ENCODE data around the gene CNTNAP2.

DNA sequence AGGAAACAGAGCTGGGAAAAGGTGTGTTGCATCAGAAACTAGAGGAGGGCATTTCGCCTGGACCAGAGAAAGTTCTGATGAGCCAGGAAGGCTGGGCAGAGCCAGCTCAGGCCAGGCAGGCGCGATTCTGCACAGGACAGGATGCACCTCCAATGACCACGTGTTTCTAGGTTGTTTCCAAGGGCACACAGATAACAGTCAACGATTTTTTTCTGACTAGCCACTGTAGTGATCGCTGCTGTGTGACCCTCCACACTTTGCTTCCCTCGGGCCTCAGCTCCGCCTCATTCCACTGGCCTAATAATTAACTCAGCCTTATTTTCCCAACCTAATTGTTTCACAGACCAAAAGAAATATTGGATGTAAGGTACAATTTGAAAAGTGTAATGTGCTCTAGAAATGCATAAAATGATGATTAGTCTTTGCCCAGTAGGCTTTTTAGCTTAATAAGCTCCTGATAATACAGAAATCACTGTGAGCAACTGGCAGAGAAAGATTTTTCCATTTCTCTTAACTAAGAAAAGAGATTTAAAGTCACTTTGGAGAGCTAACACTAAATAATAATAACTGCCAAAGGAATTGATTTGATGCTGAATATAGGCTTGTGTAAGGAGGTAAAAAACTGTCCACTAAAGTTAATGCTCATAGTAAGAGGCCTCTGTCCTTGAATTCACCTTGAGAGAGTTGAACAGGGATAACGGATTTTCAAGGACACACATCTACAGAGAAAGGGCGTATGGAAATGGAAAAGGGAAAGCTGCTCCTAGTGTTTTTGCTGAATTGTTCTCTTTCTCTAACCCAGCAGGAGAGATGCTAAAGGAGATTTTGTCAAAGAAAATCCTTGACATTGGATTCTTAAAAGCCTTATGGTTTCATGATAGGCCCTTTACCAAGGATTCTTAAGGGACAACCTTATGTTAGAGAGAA lies 2183.0 kb downstream of the CNTNAP2 start:
- TF ChIP-seq POLR2A (IDR thresholded peaks at IDR 0.05): no peak
- TF ChIP-seq, protein P1, sequence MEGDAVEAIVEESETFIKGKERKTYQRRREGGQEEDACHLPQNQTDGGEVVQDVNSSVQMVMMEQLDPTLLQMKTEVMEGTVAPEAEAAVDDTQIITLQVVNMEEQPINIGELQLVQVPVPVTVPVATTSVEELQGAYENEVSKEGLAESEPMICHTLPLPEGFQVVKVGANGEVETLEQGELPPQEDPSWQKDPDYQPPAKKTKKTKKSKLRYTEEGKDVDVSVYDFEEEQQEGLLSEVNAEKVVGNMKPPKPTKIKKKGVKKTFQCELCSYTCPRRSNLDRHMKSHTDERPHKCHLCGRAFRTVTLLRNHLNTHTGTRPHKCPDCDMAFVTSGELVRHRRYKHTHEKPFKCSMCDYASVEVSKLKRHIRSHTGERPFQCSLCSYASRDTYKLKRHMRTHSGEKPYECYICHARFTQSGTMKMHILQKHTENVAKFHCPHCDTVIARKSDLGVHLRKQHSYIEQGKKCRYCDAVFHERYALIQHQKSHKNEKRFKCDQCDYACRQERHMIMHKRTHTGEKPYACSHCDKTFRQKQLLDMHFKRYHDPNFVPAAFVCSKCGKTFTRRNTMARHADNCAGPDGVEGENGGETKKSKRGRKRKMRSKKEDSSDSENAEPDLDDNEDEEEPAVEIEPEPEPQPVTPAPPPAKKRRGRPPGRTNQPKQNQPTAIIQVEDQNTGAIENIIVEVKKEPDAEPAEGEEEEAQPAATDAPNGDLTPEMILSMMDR (IDR thresholded peaks at IDR 0.05): no peak

All from tibial nerve (tissue), 3 donors.